ENCODE data around the gene DAZAP1.
"Not testable (repeated sequence)": the region's sequence is repeated elsewhere in the genome, so short reads cannot be mapped to it uniquely, and the experiment has no call there.

DNA sequence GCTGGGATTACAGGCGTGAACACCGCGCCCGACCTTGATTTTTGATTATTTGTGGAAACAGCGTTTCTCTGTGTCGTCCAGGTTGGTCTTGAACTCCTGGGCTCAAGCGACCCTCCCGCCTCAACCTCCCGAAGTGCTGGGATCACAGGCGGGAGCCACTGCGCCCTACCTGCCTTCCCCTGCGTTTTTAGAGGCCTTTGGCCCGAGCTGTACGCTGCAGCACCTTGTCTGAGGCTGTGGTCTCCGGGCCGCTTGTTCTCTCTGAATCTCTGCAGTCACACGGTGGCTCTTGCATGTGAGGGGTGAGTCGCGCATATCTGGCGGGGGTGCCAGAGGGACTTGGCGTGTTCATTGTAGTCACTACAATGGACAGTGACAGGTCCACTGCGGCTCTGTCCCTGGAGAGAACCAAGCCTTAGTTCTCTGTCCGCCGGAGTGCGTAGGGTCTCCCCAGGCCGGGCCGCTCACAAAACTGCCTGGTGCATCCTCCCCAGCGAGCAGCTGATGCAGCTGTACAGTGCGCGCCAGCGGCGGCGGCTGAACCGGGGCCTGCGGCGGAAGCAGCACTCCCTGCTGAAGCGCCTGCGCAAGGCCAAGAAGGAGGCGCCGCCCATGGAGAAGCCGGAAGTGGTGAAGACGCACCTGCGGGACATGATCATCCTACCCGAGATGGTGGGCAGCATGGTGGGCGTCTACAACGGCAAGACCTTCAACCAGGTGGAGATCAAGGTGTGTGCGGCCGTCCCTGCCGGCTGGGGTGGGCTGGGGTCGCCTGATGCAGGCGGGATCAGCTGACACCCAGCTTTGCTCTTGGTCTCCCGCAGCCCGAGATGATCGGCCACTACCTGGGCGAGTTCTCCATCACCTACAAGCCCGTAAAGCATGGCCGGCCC is 32.4 kb downstream of the DAZAP1 start:
- not testable (repeated sequence) for TF ChIP-seq TAF1 (IDR thresholded peaks at IDR 0.05; ENCODE audit: borderline replicate concordance, low read depth, low read length); EP300 (IDR thresholded peaks at IDR 0.05; ENCODE audit: borderline replicate concordance in 1 of 2, low read depth in 1 of 2, low read length in 1 of 2); EZH2phosphoT487 (IDR thresholded peaks at IDR 0.05; ENCODE audit: borderline replicate concordance, low read depth); SMC3 (IDR thresholded peaks at IDR 0.05; ENCODE audit: low read depth, low read length); USF1 (IDR thresholded peaks at IDR 0.05; ENCODE audit: borderline replicate concordance, low read depth)
- TF ChIP-seq, protein P1, sequence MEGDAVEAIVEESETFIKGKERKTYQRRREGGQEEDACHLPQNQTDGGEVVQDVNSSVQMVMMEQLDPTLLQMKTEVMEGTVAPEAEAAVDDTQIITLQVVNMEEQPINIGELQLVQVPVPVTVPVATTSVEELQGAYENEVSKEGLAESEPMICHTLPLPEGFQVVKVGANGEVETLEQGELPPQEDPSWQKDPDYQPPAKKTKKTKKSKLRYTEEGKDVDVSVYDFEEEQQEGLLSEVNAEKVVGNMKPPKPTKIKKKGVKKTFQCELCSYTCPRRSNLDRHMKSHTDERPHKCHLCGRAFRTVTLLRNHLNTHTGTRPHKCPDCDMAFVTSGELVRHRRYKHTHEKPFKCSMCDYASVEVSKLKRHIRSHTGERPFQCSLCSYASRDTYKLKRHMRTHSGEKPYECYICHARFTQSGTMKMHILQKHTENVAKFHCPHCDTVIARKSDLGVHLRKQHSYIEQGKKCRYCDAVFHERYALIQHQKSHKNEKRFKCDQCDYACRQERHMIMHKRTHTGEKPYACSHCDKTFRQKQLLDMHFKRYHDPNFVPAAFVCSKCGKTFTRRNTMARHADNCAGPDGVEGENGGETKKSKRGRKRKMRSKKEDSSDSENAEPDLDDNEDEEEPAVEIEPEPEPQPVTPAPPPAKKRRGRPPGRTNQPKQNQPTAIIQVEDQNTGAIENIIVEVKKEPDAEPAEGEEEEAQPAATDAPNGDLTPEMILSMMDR (IDR thresholded peaks at IDR 0.05) = not testable (repeated sequence)
- 0 out of 2 replicates have a peak, but pooled peaks have one; percentile 15 for TF ChIP-seq POLR2AphosphoS5 (IDR thresholded peaks at IDR 0.05; ENCODE audit: low read depth, low read length)

Data from SK-N-SH (cell line).